GM13977 (cell line): Measurements from ENCODE around the gene ALDOB.

Experiments
- DNase-seq: peaks from one replicate; pipeline ENCODE4 v3.0.0; 2012; ENCODE audit warnings: low spot score
- in situ Hi-C: fragments of 300-500 bp; cut with MboI; formaldehyde crosslinking; loops from one replicate; pipeline ENCODE4 v1.12.0; 2022; ENCODE audit warnings: low sequenced_read_pairs, low pct_unique_long_range_greater_than_20kb, mixed read lengths, inconsistent platforms; ENCODE audit not compliant: unreplicated experiment
- TF ChIP-seq, protein P1 (sequence below): IDR thresholded peaks from 2 replicates; pipeline ENCODE4 v1.5.1; 2012; ENCODE audit warnings: mild to moderate bottlenecking, control low read depth; ENCODE audit not compliant: insufficient read depth; ENCODE audit errors: extremely low read depth, missing control alignments

Gene ALDOB

DNA sequence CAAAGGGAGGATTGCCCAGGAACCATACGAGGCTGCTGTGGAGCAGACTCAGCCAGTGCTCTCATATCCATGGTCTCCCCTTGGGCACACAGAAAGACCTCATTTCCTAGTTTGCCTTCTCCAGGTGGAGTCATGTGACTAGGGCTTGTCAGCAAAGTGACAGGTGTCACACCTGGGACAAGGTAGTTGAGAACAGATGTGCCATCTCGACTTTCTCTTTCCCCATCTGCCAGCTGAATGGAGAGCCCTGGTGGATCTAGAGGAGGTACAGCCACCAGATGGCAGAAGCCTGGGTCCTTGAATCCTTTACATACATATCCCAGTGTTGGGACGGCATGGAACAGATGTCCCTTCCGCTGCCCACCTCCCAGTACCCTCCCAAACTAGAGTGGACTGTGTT lies 42.9 kb upstream of the ALDOB start:
- in situ Hi-C loops: no loop called here
- no peak for DNase-seq
- TF ChIP-seq, protein P1, sequence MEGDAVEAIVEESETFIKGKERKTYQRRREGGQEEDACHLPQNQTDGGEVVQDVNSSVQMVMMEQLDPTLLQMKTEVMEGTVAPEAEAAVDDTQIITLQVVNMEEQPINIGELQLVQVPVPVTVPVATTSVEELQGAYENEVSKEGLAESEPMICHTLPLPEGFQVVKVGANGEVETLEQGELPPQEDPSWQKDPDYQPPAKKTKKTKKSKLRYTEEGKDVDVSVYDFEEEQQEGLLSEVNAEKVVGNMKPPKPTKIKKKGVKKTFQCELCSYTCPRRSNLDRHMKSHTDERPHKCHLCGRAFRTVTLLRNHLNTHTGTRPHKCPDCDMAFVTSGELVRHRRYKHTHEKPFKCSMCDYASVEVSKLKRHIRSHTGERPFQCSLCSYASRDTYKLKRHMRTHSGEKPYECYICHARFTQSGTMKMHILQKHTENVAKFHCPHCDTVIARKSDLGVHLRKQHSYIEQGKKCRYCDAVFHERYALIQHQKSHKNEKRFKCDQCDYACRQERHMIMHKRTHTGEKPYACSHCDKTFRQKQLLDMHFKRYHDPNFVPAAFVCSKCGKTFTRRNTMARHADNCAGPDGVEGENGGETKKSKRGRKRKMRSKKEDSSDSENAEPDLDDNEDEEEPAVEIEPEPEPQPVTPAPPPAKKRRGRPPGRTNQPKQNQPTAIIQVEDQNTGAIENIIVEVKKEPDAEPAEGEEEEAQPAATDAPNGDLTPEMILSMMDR: no peak

DNA sequence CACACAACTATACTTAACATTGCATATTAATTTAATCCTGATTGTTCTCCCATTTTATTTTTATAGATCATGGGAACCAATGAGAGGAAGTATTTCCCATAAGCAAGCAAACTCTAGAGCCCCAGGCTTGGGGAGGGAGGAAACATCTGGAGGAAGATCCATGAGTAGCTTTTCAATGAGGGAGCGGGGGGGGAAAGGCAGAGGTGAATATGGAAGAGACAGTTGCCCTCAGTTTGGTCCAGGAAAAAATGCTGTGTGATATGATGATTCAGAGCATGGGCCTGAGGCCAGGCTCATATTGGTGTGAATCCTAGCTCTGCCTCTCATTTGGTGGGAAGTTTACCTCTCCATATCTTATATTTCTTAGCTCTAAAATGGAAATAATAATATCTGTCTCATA lies 42.2 kb upstream of the ALDOB start:
- in situ Hi-C loops: no loop called here
- TF ChIP-seq, protein P1: no peak
- no peak for DNase-seq

DNA sequence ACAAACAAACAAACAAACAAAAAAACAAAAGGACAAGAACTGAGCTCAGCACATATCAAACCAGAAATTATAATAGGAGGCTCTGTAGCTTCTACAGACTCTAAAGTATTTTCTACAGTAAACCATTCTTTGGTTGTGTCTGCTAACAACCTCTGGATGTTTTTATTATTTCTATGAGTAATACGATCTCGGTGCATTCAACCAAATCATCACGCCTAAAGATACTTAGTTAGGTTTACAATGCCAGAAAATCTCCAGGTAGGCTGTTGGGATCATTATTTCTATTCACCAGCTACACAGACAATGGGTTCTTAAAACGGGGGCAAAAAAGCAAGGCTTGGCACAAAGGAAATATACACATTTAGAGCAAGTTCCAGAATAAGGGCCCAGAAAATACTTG lies 41.6 kb upstream of the ALDOB start:
- no peak for DNase-seq
- TF ChIP-seq, protein P1: no peak
- in situ Hi-C loops: no loop called here

DNA sequence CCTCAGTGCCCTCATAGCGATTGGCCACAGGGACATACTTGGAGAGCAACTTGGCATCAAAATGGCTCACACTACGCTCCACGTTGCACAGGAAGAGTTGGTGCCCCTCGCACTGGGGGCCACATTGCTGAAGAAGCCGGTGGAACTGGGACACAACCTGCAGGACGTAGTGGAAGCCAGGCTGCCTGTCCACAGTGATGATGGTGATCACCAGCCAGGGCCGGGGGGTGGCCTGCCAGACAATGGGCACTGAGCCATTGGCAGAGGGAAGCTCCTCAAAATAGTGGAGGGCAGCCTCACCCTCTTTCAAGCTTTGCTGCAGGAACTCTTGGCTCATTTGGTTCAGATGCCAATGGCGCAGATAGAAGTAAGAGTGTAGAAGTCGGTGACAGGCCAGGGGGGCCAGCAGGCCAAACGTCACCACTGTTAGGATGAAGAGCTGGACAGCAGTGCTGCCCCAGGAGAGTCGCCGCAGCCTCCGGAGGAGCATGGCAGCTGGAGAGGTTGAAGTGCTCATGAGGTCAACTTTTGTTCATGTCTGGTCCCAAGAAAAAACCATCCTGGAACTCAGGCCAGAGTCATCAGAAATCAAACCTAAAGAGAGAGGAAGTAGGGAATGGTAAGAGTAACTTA lies 41.1 kb upstream of the ALDOB start:
- no peak for DNase-seq
- TF ChIP-seq, protein P1: no peak
- in situ Hi-C loops: no loop called here

DNA sequence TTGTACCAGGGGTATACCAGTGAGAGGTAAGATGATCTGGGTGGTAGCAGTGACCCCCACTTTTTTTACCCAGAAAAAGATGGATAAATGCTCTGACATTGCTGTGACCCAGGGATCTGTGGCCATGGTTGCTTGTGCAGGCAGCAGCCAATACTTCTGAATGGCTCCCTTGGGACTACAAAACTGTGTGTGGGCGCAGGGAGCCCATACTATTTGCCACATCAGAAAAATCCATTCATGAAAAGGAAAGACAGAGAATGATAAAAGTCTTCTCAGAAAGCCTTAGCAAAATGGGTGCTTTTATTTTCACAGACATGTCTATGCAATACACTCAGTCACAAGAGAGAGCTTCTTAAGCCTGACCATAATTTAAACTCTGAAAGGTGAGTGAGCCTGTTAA lies 37.3 kb upstream of the ALDOB start:
- in situ Hi-C loops: no loop called here
- TF ChIP-seq, protein P1: no peak
- DNase-seq: no peak

DNA sequence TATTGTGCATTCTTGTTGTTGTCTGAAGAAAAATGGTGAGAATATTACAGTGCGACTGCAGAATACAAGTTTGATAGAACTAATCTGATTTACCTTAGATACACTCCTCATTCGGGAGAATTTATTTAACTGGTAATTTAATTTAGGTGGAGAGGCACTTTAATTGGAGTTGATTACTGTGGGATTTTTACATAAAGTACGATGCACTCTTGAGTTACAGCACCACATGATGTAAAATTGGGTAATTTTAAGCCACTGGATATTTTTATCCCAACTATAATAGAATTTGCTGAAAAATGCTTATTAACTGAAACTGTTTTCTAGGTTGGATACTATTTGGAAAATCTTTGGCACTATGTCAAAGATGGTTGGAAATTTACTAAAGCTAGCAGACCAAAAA lies 35.4 kb upstream of the ALDOB start:
- TF ChIP-seq, protein P1: no peak
- in situ Hi-C loops: no loop called here
- DNase-seq: no peak

DNA sequence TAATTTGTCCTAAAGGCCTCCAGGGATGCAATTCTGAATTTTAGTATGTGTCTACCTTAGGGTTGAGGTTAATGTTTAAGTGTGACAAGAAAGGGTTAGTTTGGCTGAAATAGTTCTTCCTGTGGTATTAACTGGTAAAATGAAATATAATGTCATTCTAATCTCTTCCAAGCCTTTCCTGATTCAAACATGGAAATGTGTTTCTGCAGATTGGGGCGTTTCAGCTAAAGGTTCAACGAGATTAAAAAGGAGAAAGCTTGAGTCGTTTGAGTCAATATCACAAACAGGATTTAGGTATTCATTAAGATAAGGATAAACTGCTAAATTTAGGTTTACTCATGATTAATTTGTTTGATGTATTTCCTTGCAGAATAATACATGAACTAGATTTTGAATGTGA lies 34.4 kb upstream of the ALDOB start:
- DNase-seq: no peak
- TF ChIP-seq, protein P1: no peak
- in situ Hi-C loops: no loop called here
